CD14-positive monocyte (primary cell): Measurements from ENCODE around the gene GALR2. TPM values are rescaled to one million over a fixed set of nuclear protein-coding genes. Genes with fewer than 3 reads are reported as not detected.

Experiments
- DNase-seq, 3 donors: peaks; one replicate each; pipeline ENCODE4 v3.0.0-alpha.2; 2011 to 2022
- H2AFZ ChIP-seq: 2 replicates; pipeline ENCODE4 v1.6.0; 2012; ENCODE audit warnings: mild to moderate bottlenecking, low read depth, low read length, inconsistent platforms; ENCODE audit not compliant: insufficient read depth, poor library complexity, severe bottlenecking
- H3K27ac ChIP-seq, 2 donors: 1 replicate in 1 of 2; 2 replicates in 1 of 2; pipeline ENCODE4 v1.5.1; 2012 to 2013; ENCODE audit warnings: low read length in 2 of 2, control low read depth in 1 of 2, inconsistent platforms in 1 of 2, low read depth in 1 of 2, mild to moderate bottlenecking in 1 of 2
- H3K27me3 ChIP-seq, 2 donors: one replicate each; pipeline versions ENCODE4 v1.6.0 to v1.6.1; 2011 to 2013; ENCODE audit warnings: low read length in 2 of 2; ENCODE audit not compliant: control insufficient read depth in 2 of 2, insufficient read depth in 2 of 2
- H3K36me3 ChIP-seq, 2 donors: replicated peaks in 1 of 2; 1 replicate in 1 of 2; 2 replicates in 1 of 2; pipeline versions ENCODE4 v1.5.1 to v1.6.1; 2012 to 2013; ENCODE audit warnings: low read length in 2 of 2, control low read depth in 1 of 2, inconsistent platforms in 1 of 2, mild to moderate bottlenecking in 1 of 2; ENCODE audit not compliant: insufficient read depth in 2 of 2, control insufficient read depth in 1 of 2
- H3K4me1 ChIP-seq, 2 donors: 1 replicate in 1 of 2; 2 replicates in 1 of 2; pipeline versions ENCODE4 v1.5.1 to v1.6.1; 2012 to 2013; ENCODE audit warnings: low read length in 2 of 2, control low read depth in 1 of 2, inconsistent platforms in 1 of 2, mild to moderate bottlenecking in 1 of 2, moderate library complexity in 1 of 2; ENCODE audit not compliant: insufficient read depth in 2 of 2, control insufficient read depth in 1 of 2
- H3K4me2 ChIP-seq: replicated peaks from 2 replicates; pipeline ENCODE3; 2012; ENCODE audit warnings: low read length, moderate library complexity, mild to moderate bottlenecking; ENCODE audit not compliant: poor library complexity, severe bottlenecking; ENCODE audit errors: extremely low read depth
- H3K4me3 ChIP-seq, 3 experiments: fragments of 200-600 bp in 1 of 3; sonication (generic) in 1 of 3; replicated peaks in 1 of 3; 1 replicate in 2 of 3; 2 replicates in 1 of 3; pipeline ENCODE4 v1.5.1; 2011 to 2013; ENCODE audit warnings: low read length in 3 of 3, mild to moderate bottlenecking in 3 of 3, control low read depth in 2 of 3, low read depth in 2 of 3, inconsistent platforms in 1 of 3, moderate library complexity in 1 of 3
- H3K79me2 ChIP-seq: 2 replicates; pipeline ENCODE4 v1.6.0; 2012; ENCODE audit warnings: mild to moderate bottlenecking, control low read depth, inconsistent platforms, low read length, moderate library complexity; ENCODE audit not compliant: insufficient read depth
- H3K9ac ChIP-seq: 2 replicates; pipeline ENCODE4 v1.6.0; 2017; ENCODE audit warnings: low read length, mild to moderate bottlenecking; ENCODE audit not compliant: insufficient read depth, poor library complexity, severe bottlenecking
- H3K9me3 ChIP-seq, 2 donors: replicated peaks in 1 of 2; 1 replicate in 1 of 2; 2 replicates in 1 of 2; pipeline versions ENCODE4 v1.5.1 to v1.6.1; 2012 to 2013; ENCODE audit warnings: low read length in 2 of 2, control low read depth in 1 of 2; ENCODE audit not compliant: control insufficient read depth in 1 of 2, insufficient read depth in 1 of 2
- H4K20me1 ChIP-seq: 2 replicates; pipeline ENCODE4 v1.6.0; 2012; ENCODE audit warnings: mild to moderate bottlenecking, low read length, control low read depth, moderate library complexity; ENCODE audit not compliant: insufficient read depth
- H3K27ac Mint-ChIP-seq, 7 donors: one replicate each; pipeline ENCODE4 v1.8.0; 2020; ENCODE audit warnings: mild to moderate bottlenecking in 7 of 7, mixed read lengths in 7 of 7, moderate library complexity in 6 of 7, inconsistent platforms in 2 of 7
- H3K27me3 Mint-ChIP-seq, 3 donors: one replicate each; pipeline ENCODE4 v1.8.0; 2021 to 2022; ENCODE audit warnings: low read depth in 3 of 3, mild to moderate bottlenecking in 3 of 3, mixed read lengths in 3 of 3, moderate library complexity in 3 of 3, inconsistent platforms in 1 of 3
- H3K36me3 Mint-ChIP-seq, 2 donors: one replicate each; pipeline ENCODE4 v1.8.0; 2020; ENCODE audit warnings: mixed read lengths in 2 of 2, inconsistent platforms in 1 of 2, mild to moderate bottlenecking in 1 of 2
- H3K4me1 Mint-ChIP-seq: one replicate; pipeline ENCODE4 v1.8.0; 2020; ENCODE audit warnings: mild to moderate bottlenecking, mixed read lengths
- H3K4me3 Mint-ChIP-seq, 2 donors: one replicate each; pipeline ENCODE4 v1.8.0; 2020; ENCODE audit warnings: mild to moderate bottlenecking in 2 of 2, mixed read lengths in 2 of 2, moderate library complexity in 1 of 2
- H3K9me3 Mint-ChIP-seq, 7 donors: one replicate each; pipeline ENCODE4 v1.8.0; 2020 to 2022; ENCODE audit warnings: mixed read lengths in 7 of 7, mild to moderate bottlenecking in 6 of 7, moderate library complexity in 6 of 7, inconsistent platforms in 2 of 7
- WGBS: methylation state at CpG from one replicate; pipeline ENCODE4 v1.1.5; 2013; ENCODE audit warnings: missing lambda C conversion rate; ENCODE audit not compliant: insufficient coverage; 5-methylcytosine and 5-hydroxymethylcytosine counted together
- intact Hi-C, 2 donors: fragments of 100-400 bp; cut with micrococcal nuclease; formaldehyde crosslinking; loops; one replicate each; pipeline versions ENCODE4 v1.15.0 to v1.15.1; 2023
- polyA plus RNA-seq, 3 donors: library from polyadenylated mRNA; depleted of rRNA in 1 of 3; unstranded in 2 of 3; stranded (reverse) in 1 of 3; fragments of 300-500 nt in 2 of 3; fragments of >200 nt in 1 of 3; fragmentation: Illumina TruSeq in 2 of 3; gene quantifications; 1 replicate in 2 of 3; 2 replicates in 1 of 3; pipeline ENCODE4 v1.2.3, GENCODE V29; 2012 to 2021
- TF ChIP-seq, protein P1 (sequence below): fragments of 200-600 bp; IDR thresholded peaks from one replicate; pipeline ENCODE4 v1.8.0; 2022; ENCODE audit warnings: antibody characterized with exemption, mild to moderate bottlenecking

Gene GALR2
- polyA plus RNA-seq, 3 donors: 0.22 to 4.8 (median 1.1) TPM

GRCh38 chr17:76063875-76064546 lies 10.6 kb upstream of the GALR2 start:
- Histone ChIP-seq H3K4me1 (no peaks in the 10 kb centered on the region), H3K36me3 (peaks cover 81 to 93% of the 10 kb centered on the region in 2 donors), H3K9me3 (no peaks in the 10 kb centered on the region), H3K27me3 (no peaks in the 10 kb centered on the region), H4K20me1 (peaks cover 14% of the 10 kb centered on the region), H3K4me2 (no peak overlapping the region), H3K9ac (no peak overlapping the region), H3K4me3 (no peak overlapping the region), H2AFZ (no peak overlapping the region), H3K79me2 (peaks cover 16% of the 10 kb centered on the region), H3K27ac (no peak overlapping the region)
- DNase-seq: no peak
- Mint-ChIP-seq H3K4me1 (no peaks in the 10 kb centered on the region), H3K4me3 (no peak overlapping the region), H3K9me3 (no peaks in the 10 kb centered on the region), H3K27me3 (peaks cover 0 to 1% (median 0%) of the 10 kb centered on the region in 3 donors), H3K36me3 (peaks cover 82 to 97% of the 10 kb centered on the region in 2 donors), H3K27ac (peak overlapping the region in 2 of 7 donors; percentile 38 to 70)
- TF ChIP-seq, protein P1, sequence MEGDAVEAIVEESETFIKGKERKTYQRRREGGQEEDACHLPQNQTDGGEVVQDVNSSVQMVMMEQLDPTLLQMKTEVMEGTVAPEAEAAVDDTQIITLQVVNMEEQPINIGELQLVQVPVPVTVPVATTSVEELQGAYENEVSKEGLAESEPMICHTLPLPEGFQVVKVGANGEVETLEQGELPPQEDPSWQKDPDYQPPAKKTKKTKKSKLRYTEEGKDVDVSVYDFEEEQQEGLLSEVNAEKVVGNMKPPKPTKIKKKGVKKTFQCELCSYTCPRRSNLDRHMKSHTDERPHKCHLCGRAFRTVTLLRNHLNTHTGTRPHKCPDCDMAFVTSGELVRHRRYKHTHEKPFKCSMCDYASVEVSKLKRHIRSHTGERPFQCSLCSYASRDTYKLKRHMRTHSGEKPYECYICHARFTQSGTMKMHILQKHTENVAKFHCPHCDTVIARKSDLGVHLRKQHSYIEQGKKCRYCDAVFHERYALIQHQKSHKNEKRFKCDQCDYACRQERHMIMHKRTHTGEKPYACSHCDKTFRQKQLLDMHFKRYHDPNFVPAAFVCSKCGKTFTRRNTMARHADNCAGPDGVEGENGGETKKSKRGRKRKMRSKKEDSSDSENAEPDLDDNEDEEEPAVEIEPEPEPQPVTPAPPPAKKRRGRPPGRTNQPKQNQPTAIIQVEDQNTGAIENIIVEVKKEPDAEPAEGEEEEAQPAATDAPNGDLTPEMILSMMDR: no peak
- intact Hi-C loops: no loop called here
- 93% methylated on average over 15 of the region's 15 CpGs for whole genome bisulfite sequencing

DNA sequence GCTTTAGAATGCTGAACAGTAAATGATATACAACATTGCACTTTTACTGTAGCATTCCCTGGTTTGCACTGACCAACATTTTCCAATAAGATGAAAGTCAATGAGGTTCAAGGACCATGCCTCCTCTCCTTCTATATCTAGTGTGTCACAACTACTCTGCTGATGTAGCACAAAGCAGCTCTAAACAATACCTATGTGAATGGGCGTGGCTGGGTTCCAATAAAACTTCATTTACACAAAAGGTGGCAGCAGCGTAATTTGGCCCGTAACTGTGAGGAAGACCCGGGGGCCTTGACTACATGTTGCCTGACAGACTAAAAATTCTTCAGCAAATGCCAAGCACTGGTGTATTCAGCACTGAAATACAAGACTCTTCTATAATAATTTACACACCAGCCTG lies 8.8 kb upstream of the GALR2 start:
- no peak for DNase-seq
- H3K9me3 Mint-ChIP-seq: no peaks in the 10 kb centered on the region
- Histone ChIP-seq H3K79me2 (peaks cover 32% of the 10 kb centered on the region), H3K27ac (no peak overlapping the region), H3K36me3 (peaks cover 63 to 76% of the 10 kb centered on the region in 2 donors), H3K9ac (no peak overlapping the region), H3K9me3 (no peaks in the 10 kb centered on the region), H4K20me1 (peaks cover 23% of the 10 kb centered on the region), H3K27me3 (no peaks in the 10 kb centered on the region), H2AFZ (no peak overlapping the region), H3K4me2 (no peak overlapping the region), H3K4me1 (peaks cover 0 to 4% of the 10 kb centered on the region in 2 donors), H3K4me3 (no peak overlapping the region)
- peaks cover 6% of the 10 kb centered on the region for H3K4me1 Mint-ChIP-seq
- 100% methylated on average over 4 of the region's 4 CpGs for WGBS
- peaks cover 0 to 1% (median 0%) of the 10 kb centered on the region in 3 donors for H3K27me3 Mint-ChIP-seq
- TF ChIP-seq, protein P1: no peak
- intact Hi-C loops: no loop called here
- H3K27ac Mint-ChIP-seq: no peak overlapping the region
- peaks cover 72 to 91% of the 10 kb centered on the region in 2 donors for H3K36me3 Mint-ChIP-seq
- H3K4me3 Mint-ChIP-seq: no peak overlapping the region
